ENCODE measurements around the gene PROSER2.

Gene PROSER2

DNA sequence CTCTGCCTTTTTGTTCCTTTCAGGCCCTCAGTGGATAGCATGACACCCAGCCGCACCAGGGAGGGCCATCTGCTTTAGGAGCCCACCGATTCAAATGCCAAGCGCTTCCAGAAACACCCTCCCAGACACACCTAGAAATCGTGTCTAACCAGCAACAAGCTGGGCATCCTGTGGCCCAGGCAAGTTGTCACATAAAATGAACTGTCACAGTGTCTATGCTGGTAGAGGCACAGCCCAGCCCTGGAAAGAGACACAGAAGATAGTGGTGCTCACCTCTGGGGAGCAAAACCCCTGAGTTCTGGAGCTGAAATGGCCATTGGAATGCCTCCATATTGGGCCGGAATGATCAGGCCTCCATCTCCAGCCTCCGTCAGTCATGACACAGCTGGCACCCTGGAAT, 42.0 kb upstream of the PROSER2 start:
- no peak for ATAC-seq (ENCODE audit: low read depth)
- DNase-seq (ENCODE audit: low spot score), result no peak
- Histone ChIP-seq H3K36me3 (ENCODE audit: low read depth) (no peaks in the 10 kb centered on the region), H3K27me3 (ENCODE audit: insufficient read depth, poor library complexity, severe bottlenecking) (no peaks in the 10 kb centered on the region), H3K9me3 (ENCODE audit: severe bottlenecking) (no peaks in the 10 kb centered on the region), H3K4me1 (ENCODE audit: insufficient read depth, poor library complexity, severe bottlenecking) (peaks cover 7% of the 10 kb centered on the region), H3K4me3 (ENCODE audit: severe bottlenecking) (no peak overlapping the region), H3K27ac (ENCODE audit: poor library complexity, severe bottlenecking) (no peak overlapping the region)
- TF ChIP-seq CTCF (IDR thresholded peaks at IDR 0.05; ENCODE audit: poor library complexity, severe bottlenecking), result no peak

GRCh38 chr10:11782793-11783557, 40.2 kb upstream of the PROSER2 start:
- ATAC-seq (ENCODE audit: low read depth) (peak; percentile 53), DNase-seq (ENCODE audit: low spot score) (no peak)
- no peak overlapping the region for H3K4me3 ChIP-seq (ENCODE audit: severe bottlenecking)
- no peaks in the 10 kb centered on the region for H3K9me3 ChIP-seq (ENCODE audit: severe bottlenecking)
- H3K4me1 ChIP-seq (ENCODE audit: insufficient read depth, poor library complexity, severe bottlenecking), result peaks cover 7% of the 10 kb centered on the region
- no peaks in the 10 kb centered on the region for H3K27me3 ChIP-seq (ENCODE audit: insufficient read depth, poor library complexity, severe bottlenecking)
- H3K27ac ChIP-seq (ENCODE audit: poor library complexity, severe bottlenecking), result peak overlapping the region; percentile 45
- peak; percentile 88 for TF ChIP-seq CTCF (IDR thresholded peaks at IDR 0.05; ENCODE audit: poor library complexity, severe bottlenecking)
- no peaks in the 10 kb centered on the region for H3K36me3 ChIP-seq (ENCODE audit: low read depth)

DNA sequence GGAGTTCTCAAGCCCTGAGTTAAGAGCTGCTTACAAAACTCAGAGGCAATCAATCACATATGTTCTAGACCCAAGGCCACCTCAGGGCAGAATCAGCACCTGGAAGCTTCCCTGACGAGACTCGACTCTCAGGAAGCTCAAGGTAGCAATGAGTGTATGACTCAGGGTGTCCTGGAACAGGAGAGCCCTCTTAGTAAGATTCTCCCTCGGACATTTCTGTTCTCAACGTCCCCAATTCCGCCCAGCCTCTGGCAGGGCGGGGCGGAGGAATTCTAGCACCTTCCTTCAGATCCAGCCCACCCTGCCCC, 39.6 kb upstream of the PROSER2 start:
- no peak for TF ChIP-seq CTCF (IDR thresholded peaks at IDR 0.05; ENCODE audit: poor library complexity, severe bottlenecking)
- peak overlapping the region; percentile 45 for H3K27ac ChIP-seq (ENCODE audit: poor library complexity, severe bottlenecking)
- no peaks in the 10 kb centered on the region for H3K27me3 ChIP-seq (ENCODE audit: insufficient read depth, poor library complexity, severe bottlenecking)
- H3K4me3 ChIP-seq (ENCODE audit: severe bottlenecking), result no peak overlapping the region
- DNase-seq (ENCODE audit: low spot score) (peak; percentile 25), ATAC-seq (ENCODE audit: low read depth) (peak; percentile 83)
- H3K4me1 ChIP-seq (ENCODE audit: insufficient read depth, poor library complexity, severe bottlenecking), result peaks cover 7% of the 10 kb centered on the region
- H3K36me3 ChIP-seq (ENCODE audit: low read depth), result no peaks in the 10 kb centered on the region
- H3K9me3 ChIP-seq (ENCODE audit: severe bottlenecking), result no peaks in the 10 kb centered on the region

DNA sequence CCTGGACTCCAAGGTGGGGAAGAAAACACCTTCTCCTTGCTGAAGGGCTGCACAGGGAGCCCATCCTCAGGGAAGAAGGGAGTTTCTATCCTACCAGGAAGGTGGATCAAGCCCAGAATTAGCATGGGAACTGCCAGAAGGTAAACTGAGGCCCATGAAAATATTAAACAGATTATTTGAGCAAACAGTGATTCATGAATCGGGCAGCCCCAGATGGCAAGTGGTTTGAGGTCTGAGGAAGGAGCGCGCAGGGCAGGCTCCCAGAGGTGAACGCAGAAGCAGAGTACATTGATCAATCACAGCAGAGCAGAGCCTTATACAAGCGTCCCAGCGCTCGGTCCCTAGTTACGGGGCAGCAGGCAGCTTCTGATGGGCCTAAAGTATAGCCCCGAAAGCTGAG, 35.8 kb upstream of the PROSER2 start:
- H3K27ac ChIP-seq (ENCODE audit: poor library complexity, severe bottlenecking), result no peak overlapping the region
- H3K4me3 ChIP-seq (ENCODE audit: severe bottlenecking), result no peak overlapping the region
- no peak for TF ChIP-seq CTCF (IDR thresholded peaks at IDR 0.05; ENCODE audit: poor library complexity, severe bottlenecking)
- DNase-seq (ENCODE audit: low spot score) (no peak), ATAC-seq (ENCODE audit: low read depth) (no peak)
- no peaks in the 10 kb centered on the region for H3K36me3 ChIP-seq (ENCODE audit: low read depth)
- H3K4me1 ChIP-seq (ENCODE audit: insufficient read depth, poor library complexity, severe bottlenecking), result peaks cover 7% of the 10 kb centered on the region
- no peaks in the 10 kb centered on the region for H3K27me3 ChIP-seq (ENCODE audit: insufficient read depth, poor library complexity, severe bottlenecking)
- no peaks in the 10 kb centered on the region for H3K9me3 ChIP-seq (ENCODE audit: severe bottlenecking)

DNA sequence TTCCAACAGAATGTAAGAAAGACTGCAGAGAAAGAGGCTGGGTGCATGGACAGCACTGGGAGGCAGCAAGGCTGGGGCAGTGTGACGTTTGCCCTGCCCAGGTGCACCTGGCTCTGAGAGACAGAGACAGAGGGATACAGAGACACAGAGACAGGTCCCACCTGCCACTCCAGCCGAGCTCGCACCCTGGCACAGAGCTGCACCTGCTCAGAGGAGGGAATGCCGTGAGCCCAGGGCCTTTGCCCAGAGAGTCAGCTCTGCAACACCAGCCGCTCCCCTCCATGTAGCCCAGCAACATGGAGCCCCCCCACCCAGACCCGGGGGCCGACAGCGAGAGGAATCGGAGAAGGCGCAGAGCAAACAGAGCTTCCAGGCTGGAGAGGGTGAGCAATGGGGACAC, 35.3 kb upstream of the PROSER2 start:
- ATAC-seq (ENCODE audit: low read depth) (no peak), DNase-seq (ENCODE audit: low spot score) (no peak)
- no peaks in the 10 kb centered on the region for H3K9me3 ChIP-seq (ENCODE audit: severe bottlenecking)
- H3K4me3 ChIP-seq (ENCODE audit: severe bottlenecking), result no peak overlapping the region
- no peaks in the 10 kb centered on the region for H3K36me3 ChIP-seq (ENCODE audit: low read depth)
- no peaks in the 10 kb centered on the region for H3K27me3 ChIP-seq (ENCODE audit: insufficient read depth, poor library complexity, severe bottlenecking)
- peaks cover 6% of the 10 kb centered on the region for H3K4me1 ChIP-seq (ENCODE audit: insufficient read depth, poor library complexity, severe bottlenecking)
- no peak overlapping the region for H3K27ac ChIP-seq (ENCODE audit: poor library complexity, severe bottlenecking)
- TF ChIP-seq CTCF (IDR thresholded peaks at IDR 0.05; ENCODE audit: poor library complexity, severe bottlenecking), result no peak

All from RWPE2 (cell line).